NCI-H2029 treated with DMSO at 0.1 percent for 48 hours (cell line): Measurements from ENCODE around the gene LMBRD1.
A peak's percentile ranks its signal among the peaks of the same experiment; 100 is the strongest.
"Not testable (repeated sequence)": the region's sequence is repeated elsewhere in the genome, so short reads cannot be mapped to it uniquely, and the experiment has no call there.

Source experiments
- DNase-seq: peaks from one replicate; lab custom pipeline; 2025; lab: John Stamatoyannopoulos, UW

The LMBRD1 gene

DNA sequence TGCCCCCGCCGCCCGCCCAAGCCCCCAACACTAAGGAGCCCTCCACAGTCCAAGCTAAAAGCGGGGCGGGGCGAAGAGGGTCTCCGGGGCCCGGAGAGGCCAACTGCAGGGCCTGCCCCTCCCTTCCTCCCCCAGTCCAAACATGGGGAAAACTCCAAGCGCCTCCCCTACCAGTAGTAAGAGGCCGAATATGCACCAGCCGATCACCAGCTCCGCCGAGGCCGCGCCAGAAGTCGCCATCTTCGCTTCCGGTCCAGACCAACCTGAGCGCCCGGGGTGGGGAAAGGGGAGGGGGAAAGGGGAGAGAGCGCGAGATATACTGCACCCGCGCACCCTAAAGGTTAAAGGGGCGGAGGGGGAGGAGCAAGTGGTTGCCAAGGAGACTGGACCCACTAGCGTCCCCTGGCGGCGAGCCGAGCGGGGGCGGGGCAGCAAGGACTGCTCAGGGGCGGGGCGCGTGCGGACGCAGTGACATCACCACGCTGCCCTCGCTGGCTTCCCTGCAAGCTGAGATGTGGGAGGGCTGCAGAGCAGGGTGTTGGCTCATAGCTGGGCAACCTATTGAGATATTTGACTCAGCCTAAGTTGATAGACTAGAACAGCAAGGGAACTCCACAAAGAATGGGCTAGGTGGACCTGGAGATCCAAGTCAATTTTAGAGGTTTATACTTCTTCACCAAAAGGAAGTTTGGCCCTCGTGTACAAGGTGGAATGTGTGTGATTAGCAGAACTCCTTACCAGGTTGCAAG lies at the start of gene LMBRD1:
Gene LMBRD1 (minus strand): TSS at position 369 of the 749 bp plus-strand sequence. CDS start 129 bp downstream, at position 240.
- peak; percentile 87 for DNase-seq

DNA sequence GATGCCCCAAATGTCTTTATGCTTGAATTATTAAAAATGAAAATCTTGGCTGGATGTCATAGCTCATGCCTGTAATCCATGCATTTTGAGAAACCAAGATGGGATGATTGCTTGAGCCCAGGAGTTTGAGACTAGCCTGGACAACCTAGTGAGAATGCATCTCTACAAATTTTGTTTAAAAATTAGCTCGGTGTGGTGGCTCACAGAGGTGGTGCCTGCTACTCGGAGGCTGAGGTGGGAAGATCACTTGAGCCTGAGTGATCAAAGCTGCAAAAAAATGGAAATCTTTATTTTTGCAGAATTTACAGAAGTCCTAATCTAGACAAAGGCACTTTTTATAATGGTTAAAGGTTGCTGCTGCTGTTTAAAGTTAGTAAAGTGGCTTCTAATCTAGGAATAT lies 49.5 kb upstream of the LMBRD1 start:
- DNase-seq: no peak

GRCh38 chr6:69843189-69843588 lies 46.4 kb upstream of the LMBRD1 start:
- no peak for DNase-seq

DNA sequence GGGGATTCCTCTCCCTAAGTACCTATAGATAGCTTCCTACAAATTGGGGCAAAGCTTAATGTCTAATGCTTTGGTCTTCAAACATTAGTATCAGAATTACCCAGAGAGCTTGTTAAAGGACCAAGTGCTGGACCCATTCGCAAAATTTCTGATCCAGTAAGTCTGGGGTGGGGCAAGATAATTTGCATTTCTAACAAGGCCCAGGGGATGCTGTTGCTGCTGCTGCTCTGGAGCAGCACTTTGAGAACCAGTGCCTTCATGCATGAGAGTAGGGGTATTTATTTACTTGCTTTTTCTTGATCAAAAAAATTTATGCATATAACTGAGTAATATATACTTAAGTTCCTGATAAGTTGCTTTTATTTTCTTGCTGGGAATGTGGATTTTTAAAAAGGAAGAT lies 45.1 kb upstream of the LMBRD1 start:
- no peak for DNase-seq

GRCh38 chr6:69835414-69836179 lies 38.8 kb upstream of the LMBRD1 start:
- peak; percentile 13 for DNase-seq

DNA sequence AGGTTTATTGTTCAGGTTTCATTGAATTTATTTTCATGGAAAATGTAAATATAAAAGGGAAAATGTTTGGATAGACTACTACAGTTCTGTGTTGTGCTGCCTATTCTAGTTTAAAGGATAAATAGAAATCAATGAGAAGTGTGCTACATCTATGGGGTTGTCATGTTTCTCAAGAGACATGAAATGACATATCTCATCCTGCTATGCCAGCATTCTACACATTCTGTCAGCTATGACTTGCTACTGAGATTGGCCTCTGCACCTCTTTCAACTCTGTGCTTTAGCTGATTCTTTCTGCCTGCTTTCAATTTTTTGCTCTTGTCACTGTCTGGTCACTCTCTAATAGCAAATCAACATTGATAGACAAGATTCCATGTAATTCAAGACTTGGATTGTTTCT lies 35.7 kb upstream of the LMBRD1 start:
- DNase-seq: no peak

DNA sequence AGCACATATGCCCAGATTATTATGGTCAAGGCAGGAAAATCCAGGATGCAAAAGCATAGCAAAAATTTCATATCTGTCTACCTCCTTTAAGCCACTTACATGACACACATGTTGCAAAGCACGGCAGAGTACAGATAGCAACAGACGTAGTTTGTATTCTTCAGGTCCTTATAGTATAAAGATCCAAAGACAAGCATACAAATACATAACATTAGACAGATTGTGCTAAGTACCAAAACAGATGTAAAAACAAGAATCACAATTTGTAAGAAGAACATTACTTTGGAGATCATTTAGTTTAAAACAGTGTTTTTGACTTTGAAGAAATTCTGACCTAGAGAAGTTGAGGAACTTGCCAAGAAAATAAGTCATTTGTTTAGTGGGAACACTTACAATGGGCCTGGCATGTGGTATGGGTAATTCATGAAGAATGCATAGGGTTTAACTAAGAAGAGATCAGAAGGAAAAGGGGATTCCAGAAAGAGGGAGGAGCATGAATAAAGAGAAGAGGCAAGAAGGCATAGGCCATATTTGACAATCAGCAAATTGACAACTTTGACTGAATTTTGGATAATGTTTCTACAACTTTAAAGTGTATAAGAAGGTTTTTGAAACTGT lies 30.6 kb upstream of the LMBRD1 start:
- no peak for DNase-seq

- DNase-seq: no peak
Observed at GRCh38 chr6:69825904-69826303, 29.1 kb upstream of the LMBRD1 start.

- not testable (repeated sequence) for DNase-seq
Observed at GRCh38 chr6:69824355-69824754, 27.5 kb upstream of the LMBRD1 start.

DNA sequence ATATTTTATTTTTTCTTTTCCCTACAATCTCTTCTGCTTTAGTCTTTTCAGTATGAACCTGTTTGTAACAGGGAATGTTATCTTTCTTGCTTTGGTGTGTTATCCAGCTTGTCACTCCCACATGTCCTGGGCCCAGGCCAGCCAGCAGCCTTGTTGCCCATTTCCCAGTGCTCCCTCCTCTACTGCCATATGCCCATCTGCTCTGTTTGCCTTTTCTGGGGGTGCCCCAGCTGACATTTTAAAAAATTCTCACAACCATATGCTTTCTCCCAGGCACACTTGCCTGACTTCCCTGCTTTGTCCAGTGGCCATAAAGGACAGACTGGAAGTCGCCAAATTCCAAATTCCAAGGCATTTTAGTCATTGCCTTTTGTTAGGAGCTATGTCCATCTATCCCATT lies 23.6 kb upstream of the LMBRD1 start:
- no peak for DNase-seq

DNA sequence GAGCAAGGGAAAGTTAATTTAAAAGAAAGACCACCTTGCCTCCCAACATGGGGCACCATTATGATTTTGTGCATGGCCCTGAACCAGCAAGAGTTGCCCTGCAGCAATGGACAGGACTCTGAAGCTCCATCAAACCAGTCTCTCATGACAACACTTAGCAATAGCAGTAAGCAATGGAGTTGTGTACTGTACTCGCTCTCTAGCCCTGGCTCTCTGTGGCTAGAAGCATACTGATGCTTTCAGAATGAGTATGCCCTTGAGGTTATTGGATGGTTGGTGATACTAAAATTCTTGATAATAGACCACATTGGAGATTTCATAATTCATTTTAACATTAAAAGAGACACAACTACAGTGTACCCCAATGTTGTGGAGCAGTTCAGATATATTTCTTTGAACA lies 23.2 kb upstream of the LMBRD1 start:
- no peak for DNase-seq

GRCh38 chr6:69819138-69819537 lies 22.3 kb upstream of the LMBRD1 start:
- DNase-seq: no peak

- DNase-seq: no peak
Observed at GRCh38 chr6:69818223-69818930, 21.6 kb upstream of the LMBRD1 start.

DNA sequence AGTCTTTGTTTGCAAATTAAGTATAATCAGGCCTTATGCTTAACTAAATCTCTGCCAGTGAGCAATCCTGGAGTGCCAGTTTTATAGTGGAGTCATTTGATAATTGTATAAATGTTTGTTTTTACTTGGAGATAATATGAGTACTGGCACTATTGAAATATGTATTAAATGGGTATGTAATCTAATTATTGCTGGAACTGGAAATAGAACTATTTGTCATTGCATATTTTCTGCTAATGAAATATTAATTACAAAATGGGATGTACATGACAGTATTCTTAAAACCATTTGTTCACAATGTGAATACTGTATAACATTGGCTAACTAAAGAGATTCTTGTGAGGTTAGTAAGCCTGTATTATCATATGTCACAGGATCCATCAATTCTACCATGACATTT lies 20.5 kb upstream of the LMBRD1 start:
- DNase-seq: no peak

DNA sequence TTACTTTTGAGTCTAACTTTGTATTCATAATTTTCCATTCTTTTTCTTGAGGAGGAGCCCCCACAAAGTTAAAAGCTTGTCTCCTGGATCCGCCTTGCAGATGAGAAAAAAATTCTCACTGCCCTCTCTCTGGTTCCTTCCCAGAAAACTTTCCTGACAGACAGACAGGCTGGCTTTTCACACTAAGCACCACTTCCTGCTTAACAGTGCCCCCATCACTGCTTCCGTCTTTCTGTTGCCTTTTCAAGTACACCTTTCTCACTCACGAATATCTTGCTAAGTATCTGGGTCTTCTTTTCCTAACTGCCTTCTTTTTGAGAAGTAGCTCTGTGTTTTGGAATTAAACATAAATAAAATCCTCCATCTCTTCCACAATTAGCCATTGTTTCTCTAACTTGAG lies 19.8 kb upstream of the LMBRD1 start:
- no peak for DNase-seq

DNA sequence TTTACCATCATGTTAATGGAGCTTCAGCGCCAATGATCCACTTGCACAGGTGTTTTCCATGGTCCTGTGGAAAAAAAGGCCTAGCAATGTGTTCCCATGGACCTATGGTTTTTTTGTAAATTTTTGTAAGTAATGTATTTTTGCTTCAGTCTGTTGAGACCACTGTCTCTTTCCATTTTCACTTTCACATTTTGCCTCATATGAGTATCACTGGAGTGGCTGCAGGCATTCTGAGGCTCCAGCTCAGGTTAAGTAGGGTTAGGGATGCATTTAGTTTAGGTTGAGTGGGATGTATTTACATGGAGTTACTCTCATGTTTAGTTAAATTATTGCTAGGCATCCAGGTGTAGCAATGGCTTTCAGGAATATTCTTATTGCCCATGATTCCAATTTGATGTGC lies 19.2 kb upstream of the LMBRD1 start:
- DNase-seq: no peak

GRCh38 chr6:69813508-69813907 lies 16.7 kb upstream of the LMBRD1 start:
- no peak for DNase-seq

- no peak for DNase-seq
Observed at GRCh38 chr6:69812746-69813427, 16.1 kb upstream of the LMBRD1 start.

DNA sequence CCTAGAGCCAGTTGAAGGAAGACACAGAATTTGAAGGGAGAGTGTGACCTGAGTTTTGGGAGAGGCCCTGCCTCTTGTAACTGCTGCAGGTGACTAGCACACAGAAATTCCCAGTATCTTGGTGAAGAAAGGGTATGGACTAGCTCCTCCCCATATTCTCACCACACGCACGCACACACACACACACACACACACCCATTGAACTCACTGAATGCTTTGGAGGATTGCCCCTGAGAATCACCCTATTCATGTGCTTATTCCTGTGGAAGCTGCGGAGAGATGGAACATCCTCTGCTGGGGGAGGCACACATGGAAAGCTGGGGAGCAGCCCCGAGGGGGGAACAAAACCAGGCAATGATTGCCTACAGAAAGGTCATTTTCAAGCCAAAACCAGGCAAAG lies 6.2 kb upstream of the LMBRD1 start:
- DNase-seq: no peak

DNA sequence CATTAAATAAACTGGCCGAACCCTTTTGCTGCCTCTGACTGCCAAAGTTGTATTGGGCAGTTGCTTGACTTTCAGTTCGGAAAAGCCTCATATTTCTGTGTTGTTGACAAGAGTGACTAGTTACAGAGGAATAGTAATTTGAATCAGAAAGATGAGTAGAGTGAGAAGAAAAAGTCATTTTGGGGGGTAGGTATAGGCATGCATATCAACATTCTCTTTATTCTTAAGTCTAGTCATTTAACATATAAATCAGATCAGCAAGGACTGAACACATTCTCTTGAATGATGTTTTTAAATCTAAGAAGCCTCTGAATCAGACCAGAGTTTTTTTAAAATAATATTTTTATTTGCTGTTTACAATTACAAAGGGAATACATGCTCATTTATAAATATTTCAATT lies 4.9 kb upstream of the LMBRD1 start:
- DNase-seq: no peak

GRCh38 chr6:69801225-69801624 lies 4.4 kb upstream of the LMBRD1 start:
- DNase-seq: no peak

DNA sequence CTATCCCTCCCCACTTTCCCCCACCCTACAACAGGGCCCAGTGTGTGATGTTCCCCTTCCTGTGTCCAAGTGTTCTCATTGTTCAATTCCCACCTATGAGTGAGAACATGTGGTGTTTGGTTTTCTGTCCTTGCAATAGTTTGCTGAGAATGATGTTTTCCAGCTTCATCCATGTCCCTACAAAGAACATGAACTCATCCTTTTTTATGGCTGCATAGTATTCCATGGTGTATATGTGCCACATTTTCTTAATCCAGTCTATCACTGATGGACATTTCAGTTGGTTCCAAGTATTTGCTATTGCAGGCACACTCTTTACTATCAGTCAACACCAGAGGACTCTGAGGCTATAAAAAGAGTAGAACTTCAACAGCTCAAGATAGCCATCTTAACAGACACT lies 2.0 kb upstream of the LMBRD1 start:
- DNase-seq: not testable (repeated sequence)
